C4-2B (cell line): ENCODE data around the gene SOX12.

ENCODE experiments used
- H3K27ac ChIP-seq: fragments of 450-650 bp; 2 replicates; pipeline ENCODE4 v1.5.1; 2017
- ZFX ChIP-seq: fragments of 450-650 bp; IDR thresholded peaks from 2 replicates; pipeline ENCODE4 v1.6.1; 2017
- TF ChIP-seq, protein P1 (sequence below): fragments of 450-650 bp; conservative IDR thresholded peaks from 2 replicates; pipeline ENCODE4 v1.5.1; 2017; ENCODE audit warnings: mild to moderate bottlenecking

The SOX12 gene

DNA sequence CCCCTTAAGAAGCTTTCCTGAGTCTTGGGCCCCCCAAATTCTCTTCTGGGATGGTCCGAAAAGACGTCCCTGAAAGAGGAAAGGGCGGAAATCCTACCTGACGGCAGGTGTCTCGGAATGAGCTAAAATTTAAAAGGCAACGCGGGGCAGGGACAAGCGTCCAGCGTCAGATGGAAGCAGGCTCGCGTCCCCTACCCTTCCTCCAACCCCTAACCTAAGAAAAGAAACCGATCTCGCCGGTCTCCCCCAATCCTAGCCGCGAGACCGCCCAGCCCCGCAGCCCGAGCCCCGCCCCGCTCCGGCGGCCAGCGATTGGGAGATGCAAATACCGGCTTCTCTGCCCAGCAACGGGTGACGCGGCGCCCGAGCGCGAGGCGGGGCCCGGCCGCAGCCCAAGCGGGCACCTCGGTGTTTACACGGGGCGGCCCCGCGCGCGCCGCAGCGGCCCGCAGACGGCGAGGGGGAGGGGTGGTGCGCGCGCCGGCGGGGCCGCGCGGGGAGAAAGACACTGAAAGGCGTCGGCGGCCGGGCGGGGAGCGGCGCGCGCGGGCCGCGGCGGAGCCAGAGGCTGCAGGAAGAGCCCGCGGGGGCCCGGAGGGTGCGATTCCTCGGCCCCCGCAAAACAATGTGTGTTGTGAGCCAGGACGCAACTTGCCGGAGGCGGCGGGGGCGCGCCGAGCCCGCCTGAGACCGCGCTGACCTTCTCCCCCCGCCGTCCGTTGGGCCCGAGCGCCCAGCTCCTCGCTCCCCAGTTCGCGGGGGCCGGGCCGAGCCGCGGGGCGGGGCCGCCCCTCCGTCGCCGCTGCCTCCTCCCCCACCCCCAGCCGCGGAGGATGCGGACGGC is at the start of gene SOX12:
TSS of gene SOX12 (plus strand) at position 508 of the 844 bp plus-strand sequence. CDS start 373 bp downstream, outside the sequence.
- H3K27ac ChIP-seq = peak within 1 kb of the TSS; percentile 96
- TF ChIP-seq ZFX = no peak
- TF ChIP-seq, protein P1, sequence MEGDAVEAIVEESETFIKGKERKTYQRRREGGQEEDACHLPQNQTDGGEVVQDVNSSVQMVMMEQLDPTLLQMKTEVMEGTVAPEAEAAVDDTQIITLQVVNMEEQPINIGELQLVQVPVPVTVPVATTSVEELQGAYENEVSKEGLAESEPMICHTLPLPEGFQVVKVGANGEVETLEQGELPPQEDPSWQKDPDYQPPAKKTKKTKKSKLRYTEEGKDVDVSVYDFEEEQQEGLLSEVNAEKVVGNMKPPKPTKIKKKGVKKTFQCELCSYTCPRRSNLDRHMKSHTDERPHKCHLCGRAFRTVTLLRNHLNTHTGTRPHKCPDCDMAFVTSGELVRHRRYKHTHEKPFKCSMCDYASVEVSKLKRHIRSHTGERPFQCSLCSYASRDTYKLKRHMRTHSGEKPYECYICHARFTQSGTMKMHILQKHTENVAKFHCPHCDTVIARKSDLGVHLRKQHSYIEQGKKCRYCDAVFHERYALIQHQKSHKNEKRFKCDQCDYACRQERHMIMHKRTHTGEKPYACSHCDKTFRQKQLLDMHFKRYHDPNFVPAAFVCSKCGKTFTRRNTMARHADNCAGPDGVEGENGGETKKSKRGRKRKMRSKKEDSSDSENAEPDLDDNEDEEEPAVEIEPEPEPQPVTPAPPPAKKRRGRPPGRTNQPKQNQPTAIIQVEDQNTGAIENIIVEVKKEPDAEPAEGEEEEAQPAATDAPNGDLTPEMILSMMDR = no peak

DNA sequence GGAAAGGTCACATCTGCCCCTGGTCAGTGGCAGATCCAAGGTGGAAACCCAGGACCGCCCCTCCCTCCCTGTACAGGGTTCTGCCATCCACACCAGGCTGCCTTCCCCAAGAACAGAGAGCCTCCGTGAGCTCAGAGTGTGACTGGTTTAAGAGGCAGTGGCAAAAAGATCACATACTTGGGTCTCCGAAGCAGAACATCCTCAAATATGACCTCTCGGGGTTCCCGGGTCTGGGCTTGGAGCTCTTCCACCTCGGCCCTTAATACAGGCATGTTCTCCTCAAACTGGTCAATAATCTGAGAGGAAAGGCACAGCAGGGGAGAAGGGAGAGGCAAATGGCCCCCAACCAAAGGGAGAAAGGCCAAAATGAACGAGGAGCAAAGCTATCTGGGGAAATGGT is 49.6 kb upstream of the SOX12 start:
- no peak for TF ChIP-seq ZFX
- TF ChIP-seq, protein P1 = no peak
- no peak overlapping the region for H3K27ac ChIP-seq

DNA sequence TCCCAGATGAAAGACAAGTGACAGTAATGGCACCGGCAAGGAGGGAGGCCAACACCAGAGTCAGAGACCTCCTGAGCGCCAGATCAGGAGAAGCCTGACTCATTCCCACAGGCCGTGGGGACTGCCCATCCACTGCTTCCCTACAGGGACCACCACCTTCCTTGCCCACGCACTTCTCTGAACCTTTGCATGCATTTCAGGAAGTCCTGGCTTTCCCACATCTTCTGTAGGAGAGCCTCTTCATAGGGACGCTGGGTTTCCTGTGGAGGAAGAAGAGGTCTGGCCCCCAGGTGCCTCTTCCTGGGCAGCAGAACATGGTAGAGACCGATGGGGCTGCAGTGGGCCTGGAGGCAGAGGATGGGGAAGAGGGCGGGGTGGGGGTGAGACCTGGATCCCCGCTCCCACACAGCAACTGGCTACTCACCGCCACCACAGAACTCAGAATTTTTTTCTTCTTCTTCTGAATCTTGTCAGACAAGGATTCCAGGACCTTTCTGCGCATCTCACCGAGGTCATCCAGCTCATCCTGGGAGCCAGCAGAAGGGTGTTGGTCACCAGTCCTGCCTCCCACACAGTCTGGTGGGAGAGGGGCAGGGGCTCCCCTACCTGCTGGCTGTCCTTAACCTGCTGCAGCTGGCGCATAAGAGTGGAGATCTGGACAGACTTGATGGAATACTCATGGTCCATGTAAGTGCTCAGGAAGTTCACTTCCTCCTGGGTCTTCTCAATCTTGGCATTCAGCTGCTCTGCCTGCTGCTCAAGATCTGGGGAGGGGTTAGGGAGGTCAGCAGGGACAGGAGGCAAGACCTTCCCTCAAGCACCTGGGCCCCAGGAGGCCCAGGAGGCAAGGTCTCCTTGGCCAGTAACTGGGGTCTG is 48.5 kb upstream of the SOX12 start:
- no peak overlapping the region for H3K27ac ChIP-seq
- TF ChIP-seq ZFX = no peak
- TF ChIP-seq, protein P1 = no peak

DNA sequence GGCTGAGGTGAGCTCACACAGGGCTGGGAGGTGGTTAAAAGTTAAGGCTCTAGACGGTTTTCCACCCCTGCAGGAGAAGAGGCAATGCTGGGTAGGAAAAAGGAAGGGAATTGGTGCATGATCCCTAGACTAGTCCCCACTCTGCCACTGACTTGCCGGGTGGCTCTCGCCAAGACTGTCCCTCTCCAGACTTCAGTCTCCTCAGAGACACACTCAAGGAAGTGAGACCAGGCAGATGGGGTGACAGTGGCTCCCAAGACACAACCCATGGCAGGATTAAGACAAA is 47.9 kb upstream of the SOX12 start:
- no peak for TF ChIP-seq ZFX
- TF ChIP-seq, protein P1 = no peak
- no peak overlapping the region for H3K27ac ChIP-seq

DNA sequence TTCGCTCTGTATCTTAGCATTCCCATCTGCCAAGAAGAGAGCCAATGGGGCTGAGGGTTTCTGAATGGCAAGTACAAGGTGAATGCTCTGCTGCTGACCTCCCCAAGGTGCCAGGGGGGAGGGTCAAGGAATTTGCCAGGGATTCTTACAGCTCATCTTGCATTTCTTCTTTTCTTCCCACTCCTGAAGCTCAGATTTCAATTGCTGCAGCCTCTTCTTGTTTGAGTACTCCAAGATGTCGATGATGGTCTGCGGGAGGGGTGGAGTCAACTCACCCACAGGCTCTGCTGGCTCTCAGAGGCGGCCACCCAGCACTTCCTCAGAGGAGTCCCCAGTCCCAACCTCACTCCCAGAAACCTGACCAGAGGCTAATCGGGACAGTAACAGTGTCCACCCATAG is 47.2 kb upstream of the SOX12 start:
- no peak overlapping the region for H3K27ac ChIP-seq
- no peak for TF ChIP-seq ZFX
- TF ChIP-seq, protein P1 = no peak

DNA sequence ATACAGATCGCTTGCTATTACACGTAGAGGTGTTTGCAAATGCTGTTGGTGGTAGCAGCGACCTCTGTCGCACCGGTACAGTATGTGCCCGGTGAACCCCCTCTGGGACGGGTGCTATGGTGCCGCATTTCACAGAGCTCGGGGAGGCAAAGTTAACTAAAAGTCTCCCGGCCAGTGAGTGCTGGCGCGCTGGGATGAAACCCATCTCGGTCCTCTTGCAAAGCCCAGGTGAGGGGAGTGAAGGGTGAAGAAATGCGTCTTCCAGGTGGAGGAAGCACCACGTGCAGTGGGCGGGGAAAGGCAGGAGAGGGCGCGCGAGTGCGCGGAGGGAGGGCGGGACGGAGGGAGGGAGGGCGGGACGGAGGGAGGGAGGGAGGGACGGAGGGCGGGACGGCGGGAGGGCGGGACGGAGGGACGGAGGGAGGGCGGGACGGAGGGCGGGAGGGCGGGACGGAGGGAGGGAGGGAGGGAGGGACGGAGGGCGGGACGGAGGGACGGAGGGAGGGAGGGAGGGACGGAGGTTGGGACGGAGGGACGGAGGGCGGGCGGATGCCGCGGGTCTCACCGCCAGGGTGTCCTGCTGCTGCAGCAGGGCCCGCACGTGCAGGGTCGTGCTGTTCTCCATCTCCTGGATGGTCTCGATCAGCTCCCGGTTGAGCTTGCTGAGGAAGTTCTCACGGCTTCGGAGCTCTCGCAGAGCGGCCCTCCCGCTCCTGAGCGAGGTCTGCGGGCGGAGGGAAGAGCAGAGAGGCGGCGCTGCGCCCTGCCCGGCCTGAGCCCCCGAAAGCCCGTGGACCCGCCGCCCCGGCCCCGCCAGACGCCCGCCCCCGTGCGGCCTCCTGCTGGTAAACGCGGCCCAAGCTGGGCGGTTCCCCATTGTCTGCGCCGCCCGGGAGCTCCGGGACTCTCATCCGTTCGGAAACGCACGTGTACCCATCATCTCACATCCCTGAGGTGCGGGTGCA is 46.5 kb upstream of the SOX12 start:
- no peak for TF ChIP-seq ZFX
- TF ChIP-seq, protein P1 = no peak
- no peak overlapping the region for H3K27ac ChIP-seq
